Measurements from ENCODE around the gene ATOSB. TPM values are rescaled to one million over a fixed set of nuclear protein-coding genes. Genes with fewer than 3 reads are reported as not detected.

ATOSB gene
- total and polyA plus RNA-seq, 2 of the 8 experiments (the other 6 are each of a cell fraction or from before 2014, with no cell fraction given), result 6.9 to 10.4 TPM

DNA sequence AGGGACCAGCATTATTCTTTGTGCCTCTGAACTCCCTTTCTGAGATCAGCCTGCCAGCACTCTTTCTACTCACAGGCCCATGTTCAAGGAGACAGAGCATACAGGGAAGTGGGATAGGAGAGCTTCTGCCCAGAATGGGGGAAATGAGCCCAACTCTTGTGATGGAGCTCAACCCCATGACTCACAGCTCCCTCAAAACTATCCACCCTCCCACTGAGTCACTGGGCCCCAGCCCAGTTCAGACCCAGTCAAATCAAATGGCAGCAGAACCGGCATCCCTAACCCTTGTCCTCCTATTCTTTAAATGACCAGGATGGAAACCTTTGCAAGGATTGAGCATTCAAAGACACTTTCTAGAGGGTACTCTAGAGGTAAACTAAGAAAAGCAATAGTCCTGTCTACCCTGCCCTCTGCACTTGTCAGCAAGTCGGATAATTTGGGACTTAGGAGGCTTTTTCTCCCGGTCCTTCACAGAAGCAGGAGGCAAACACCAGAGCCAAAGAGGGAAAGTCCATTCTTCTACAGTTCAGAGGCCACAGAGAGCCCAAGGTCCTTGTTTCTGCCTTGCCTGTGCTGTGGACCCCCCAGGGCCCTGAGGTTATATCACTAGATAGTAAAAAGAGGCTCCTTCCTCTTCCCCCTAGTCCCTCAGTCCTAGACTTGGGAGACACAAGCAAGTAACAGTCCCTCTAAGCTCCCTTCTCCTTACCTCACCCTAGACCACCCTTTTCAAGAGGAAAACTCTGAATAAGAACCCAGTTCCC is 3.2 kb downstream of the ATOSB start:
- no peak overlapping the region for H3K4ac ChIP-seq (replicated peaks; ENCODE audit: insufficient read length, low read depth, low read length)
- no peaks in the 10 kb centered on the region; a peak in 1 of 4 replicates for H3K79me2 ChIP-seq (ENCODE audit: control insufficient read depth in 1 of 2, insufficient read depth in 2 of 2, low read length in 2 of 2)
- no peak overlapping the region for H2BK5ac ChIP-seq (ENCODE audit: low read depth, low read length)
- FAIRE-seq (no peak), DNase-seq (ENCODE audit: low read depth in 1 of 2, low spot score in 2 of 2) (no peak)
- no peak overlapping the region for H4K91ac ChIP-seq (replicated peaks; ENCODE audit: insufficient read length, low read length)
- peak overlapping the region; percentile 64; the same call in 1 of the 2 replicates for H2BK12ac ChIP-seq (ENCODE audit: low read depth, low read length)
- H2BK15ac ChIP-seq (ENCODE audit: low read length), result no peak overlapping the region
- H2AK5ac ChIP-seq (ENCODE audit: low read depth, low read length), result no peak overlapping the region
- H3K9me3 ChIP-seq (ENCODE audit: insufficient read depth in 2 of 2, low read depth in 1 of 2, low read length in 1 of 2), result no peaks in the 10 kb centered on the region
- no peaks in the 10 kb centered on the region for H3K27me3 ChIP-seq (replicated peaks in 1 of 4; ENCODE audit: control insufficient read depth in 3 of 4, extremely low read depth in 1 of 4, insufficient read depth in 3 of 4, low read length in 3 of 4)
- TF ChIP-seq, protein P1, sequence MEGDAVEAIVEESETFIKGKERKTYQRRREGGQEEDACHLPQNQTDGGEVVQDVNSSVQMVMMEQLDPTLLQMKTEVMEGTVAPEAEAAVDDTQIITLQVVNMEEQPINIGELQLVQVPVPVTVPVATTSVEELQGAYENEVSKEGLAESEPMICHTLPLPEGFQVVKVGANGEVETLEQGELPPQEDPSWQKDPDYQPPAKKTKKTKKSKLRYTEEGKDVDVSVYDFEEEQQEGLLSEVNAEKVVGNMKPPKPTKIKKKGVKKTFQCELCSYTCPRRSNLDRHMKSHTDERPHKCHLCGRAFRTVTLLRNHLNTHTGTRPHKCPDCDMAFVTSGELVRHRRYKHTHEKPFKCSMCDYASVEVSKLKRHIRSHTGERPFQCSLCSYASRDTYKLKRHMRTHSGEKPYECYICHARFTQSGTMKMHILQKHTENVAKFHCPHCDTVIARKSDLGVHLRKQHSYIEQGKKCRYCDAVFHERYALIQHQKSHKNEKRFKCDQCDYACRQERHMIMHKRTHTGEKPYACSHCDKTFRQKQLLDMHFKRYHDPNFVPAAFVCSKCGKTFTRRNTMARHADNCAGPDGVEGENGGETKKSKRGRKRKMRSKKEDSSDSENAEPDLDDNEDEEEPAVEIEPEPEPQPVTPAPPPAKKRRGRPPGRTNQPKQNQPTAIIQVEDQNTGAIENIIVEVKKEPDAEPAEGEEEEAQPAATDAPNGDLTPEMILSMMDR (IDR thresholded peaks at IDR 0.05; ENCODE audit: control extremely low read depth in 1 of 3, insufficient read depth in 1 of 3, low read depth in 1 of 3, low read length in 3 of 3), result no peak
- no peak for TF ChIP-seq POU5F1 (IDR thresholded peaks at IDR 0.05; ENCODE audit: low read depth, low read length)
- no peak overlapping the region for H2BK20ac ChIP-seq (ENCODE audit: low read length)
- peaks cover 23% of the 10 kb centered on the region for H3K23me2 ChIP-seq (ENCODE audit: low read depth, low read length)
- no peak overlapping the region for H4K8ac ChIP-seq (ENCODE audit: extremely low read depth, insufficient read depth, low read length)
- peaks cover 4 to 25% (median 11%) of the 10 kb centered on the region in 4 experiments; a peak in 6 of 7 replicates for H3K4me1 ChIP-seq (replicated peaks in 1 of 4; ENCODE audit: control insufficient read depth in 3 of 4, insufficient read depth in 4 of 4, low read length in 3 of 4)
- 97% methylated on average over 3 of the region's 3 CpGs; no CpG with 5 or more reads in 1 of the 2 experiments for WGBS, 2 experiments (ENCODE audit: extremely low coverage in 1 of 2, insufficient coverage in 1 of 2, insufficient read length in 1 of 2, insufficient replicate concordance in 2 of 2, low coverage in 1 of 2, low lambda C conversion rate in 2 of 2, missing lambda C conversion rate in 1 of 2)
- ChIA-PET CTCF (ENCODE audit: partially characterized antibody) (interaction anchor here (1.0 to 1.8 kb wide), 3 partner anchors 9 to 364 kb away, joined by 3 to 5 read pairs (median 4); no protein-coding TSS in a partner anchor), POLR2A (ENCODE audit: partially characterized antibody) (interaction anchor here (0.8 to 10.3 kb wide), 4 partner anchors 12 to 123 kb away, joined by 3 to 151 read pairs (median 10); partner anchors contain the start of genes DNAJB5, FANCG, PIGO and STOML2)
- no peak overlapping the region for H3K23ac ChIP-seq (ENCODE audit: insufficient read length)
- no peak overlapping the region for H3K9ac ChIP-seq (replicated peaks in 1 of 4; ENCODE audit: extremely low read depth in 1 of 4, low read depth in 3 of 4, low read length in 3 of 4)
- peaks cover 0 to 2% (median 0%) of the 10 kb centered on the region in 4 experiments; a peak in 1 of 8 replicates for H3K36me3 ChIP-seq (ENCODE audit: control insufficient read depth in 2 of 4, insufficient read depth in 4 of 4, low read length in 3 of 4)
- peaks cover 4 to 5% of the 10 kb centered on the region in 2 experiments for H4K20me1 ChIP-seq (replicated peaks in 1 of 2; ENCODE audit: control insufficient read depth in 1 of 2, insufficient read depth in 2 of 2, low read length in 2 of 2)
- no peaks in the 10 kb centered on the region for H3K79me1 ChIP-seq (ENCODE audit: low read depth, low read length)
- no peak overlapping the region for H2AFZ ChIP-seq (ENCODE audit: low read length)
- peak overlapping the region in 1 of 2 experiments; percentile 64; a peak in 1 of 4 replicates for H3K4me2 ChIP-seq (ENCODE audit: insufficient read depth in 1 of 2, low read depth in 2 of 2, low read length in 2 of 2)
- no peak overlapping the region for H3K14ac ChIP-seq (ENCODE audit: insufficient read length)
- no peak overlapping the region for H3K27ac ChIP-seq (ENCODE audit: low read depth, low read length)
- peak overlapping the region in 1 of 4 experiments; percentile 38; a peak in 3 of 8 replicates for H3K4me3 ChIP-seq (ENCODE audit: extremely low read depth in 1 of 4, insufficient read depth in 2 of 4, low read depth in 3 of 4, low read length in 4 of 4)
- H3K18ac ChIP-seq (ENCODE audit: extremely low read depth, low read length), result no peak overlapping the region
- H4K5ac ChIP-seq (ENCODE audit: insufficient read length, low read depth, low read length), result no peak overlapping the region
- H2BK120ac ChIP-seq (replicated peaks; ENCODE audit: low read depth, low read length), result no peak overlapping the region
- H3K56ac ChIP-seq (replicated peaks; ENCODE audit: insufficient read length, low read depth, low read length), result no peak overlapping the region

All from H1 (cell line).